Measurements from ENCODE around the gene TNXB.

- TF ChIP-seq CTCF (IDR thresholded peaks at IDR 0.05) (no peak), POLR2A (IDR thresholded peaks at IDR 0.05) (no peak), POLR2AphosphoS5 (IDR thresholded peaks at IDR 0.05) (no peak)
Measured at GRCh38 chr6:32073613-32074012, 35.5 kb downstream of the TNXB start.
